ENCODE measurements around the gene TARS2. TPM values are rescaled to one million over a fixed set of nuclear protein-coding genes. Genes with fewer than 3 reads are reported as not detected.

Gene TARS2
- total and polyA plus RNA-seq, 4 donors, result 14.3 to 20.5 (median 14.8) TPM

DNA sequence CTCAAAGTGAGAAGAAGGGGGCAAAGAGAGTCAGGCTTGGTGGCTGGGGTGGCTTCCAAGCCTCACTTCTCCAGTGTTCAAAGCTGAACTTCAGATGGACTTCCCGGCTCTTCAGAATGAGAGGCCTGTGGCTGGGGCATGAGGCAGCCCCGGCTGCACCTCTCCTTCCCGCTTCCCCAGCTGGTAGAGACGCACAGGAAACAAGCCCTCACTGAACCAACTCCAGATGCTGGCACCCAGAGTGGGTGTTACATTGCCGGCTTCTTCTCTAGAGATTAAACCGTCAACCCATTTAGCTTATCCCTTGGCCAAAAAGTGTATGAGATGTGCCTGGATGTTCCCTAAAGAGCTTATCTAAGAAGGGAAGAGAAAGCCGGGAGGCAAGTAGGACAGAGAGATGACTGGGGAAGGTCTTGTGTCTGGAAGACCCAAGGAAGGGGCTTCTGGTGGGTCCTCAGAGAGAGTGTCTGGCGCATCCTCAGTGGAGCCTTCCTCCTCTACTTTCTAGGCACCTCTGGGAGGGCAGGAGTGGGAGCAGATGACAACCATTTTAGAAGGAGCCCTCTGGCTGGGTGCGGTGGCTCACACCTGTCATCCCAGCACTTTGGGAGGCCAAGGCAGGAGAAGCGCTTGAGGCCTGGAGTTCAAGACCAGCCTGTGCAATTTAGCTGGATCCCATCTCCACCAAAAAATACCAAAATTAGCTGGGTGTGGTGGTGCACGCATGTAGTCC lies 64.0 kb downstream of the TARS2 start:
- no peak overlapping the region for H3K4me3 ChIP-seq
- peaks cover 0 to 10% (median 5%) of the 10 kb centered on the region in 4 donors for H3K36me3 ChIP-seq (ENCODE audit: control insufficient read depth in 4 of 4, insufficient read depth in 4 of 4, low read length in 4 of 4)
- H3K27ac ChIP-seq (ENCODE audit: low read depth in 1 of 2, low read length in 1 of 2), result peak overlapping the region; percentile 0 to 80
- 50 to 61% methylated on average over 11 of the region's 11 CpGs for WGBS, 2 donors
- peaks cover 0 to 38% (median 7%) of the 10 kb centered on the region in 5 donors for H3K4me1 ChIP-seq (ENCODE audit: control insufficient read depth in 5 of 5, insufficient read depth in 5 of 5, low read length in 5 of 5)
- peak in 2 of 3 donors; percentile 21 to 35 for DNase-seq
- no peak overlapping the region for H3K9ac ChIP-seq (ENCODE audit: insufficient read depth in 1 of 2, low read length in 2 of 2)
- H3K9me3 ChIP-seq (ENCODE audit: control insufficient read depth in 4 of 4, insufficient read depth in 3 of 4, low read length in 3 of 4), result no peaks in the 10 kb centered on the region
- no peak for ATAC-seq (ENCODE audit: insufficient read depth, low FRiP score)
- TF ChIP-seq CTCF (IDR thresholded peaks at IDR 0.05; ENCODE audit: control extremely low read depth, extremely low read depth), result no peak
- no peaks in the 10 kb centered on the region for H3K27me3 ChIP-seq (ENCODE audit: control insufficient read depth in 3 of 3, insufficient read depth in 3 of 3, low read length in 2 of 3)

- no peak overlapping the region for H3K9ac ChIP-seq (ENCODE audit: insufficient read depth in 1 of 2, low read length in 2 of 2)
- TF ChIP-seq CTCF (IDR thresholded peaks at IDR 0.05; ENCODE audit: control extremely low read depth, extremely low read depth), result no peak
- ATAC-seq (ENCODE audit: insufficient read depth, low FRiP score) (no peak), DNase-seq (no peak)
- H3K27ac ChIP-seq (ENCODE audit: low read depth in 1 of 2, low read length in 1 of 2), result peak overlapping the region; percentile 2 to 80
- no peak overlapping the region for H3K4me3 ChIP-seq
- no peaks in the 10 kb centered on the region for H3K27me3 ChIP-seq (ENCODE audit: control insufficient read depth in 3 of 3, insufficient read depth in 3 of 3, low read length in 2 of 3)
- 0 to 31% methylated on average over 1 of the region's 1 CpG for WGBS, 2 donors
- H3K9me3 ChIP-seq (ENCODE audit: control insufficient read depth in 4 of 4, insufficient read depth in 3 of 4, low read length in 3 of 4), result no peaks in the 10 kb centered on the region
- peaks cover 0 to 10% (median 5%) of the 10 kb centered on the region in 4 donors for H3K36me3 ChIP-seq (ENCODE audit: control insufficient read depth in 4 of 4, insufficient read depth in 4 of 4, low read length in 4 of 4)
- H3K4me1 ChIP-seq (ENCODE audit: control insufficient read depth in 5 of 5, insufficient read depth in 5 of 5, low read length in 5 of 5), result peaks cover 0 to 38% (median 7%) of the 10 kb centered on the region in 5 donors
Measured at GRCh38 chr1:150551784-150552127, 64.5 kb downstream of the TARS2 start.

GRCh38 chr1:150552128-150552910 lies 65.1 kb downstream of the TARS2 start:
- Histone ChIP-seq H3K27me3 (ENCODE audit: control insufficient read depth in 3 of 3, insufficient read depth in 3 of 3, low read length in 2 of 3) (no peaks in the 10 kb centered on the region), H3K36me3 (ENCODE audit: control insufficient read depth in 4 of 4, insufficient read depth in 4 of 4, low read length in 4 of 4) (peaks cover 0 to 15% (median 5%) of the 10 kb centered on the region in 4 donors), H3K4me1 (ENCODE audit: control insufficient read depth in 5 of 5, insufficient read depth in 5 of 5, low read length in 5 of 5) (peaks cover 0 to 38% (median 7%) of the 10 kb centered on the region in 5 donors), H3K27ac (ENCODE audit: low read depth in 1 of 2, low read length in 1 of 2) (peak overlapping the region; percentile 34 to 74), H3K9me3 (ENCODE audit: control insufficient read depth in 4 of 4, insufficient read depth in 3 of 4, low read length in 3 of 4) (no peaks in the 10 kb centered on the region), H3K4me3 (no peak overlapping the region), H3K9ac (ENCODE audit: insufficient read depth in 1 of 2, low read length in 2 of 2) (no peak overlapping the region)
- TF ChIP-seq CTCF (IDR thresholded peaks at IDR 0.05; ENCODE audit: control extremely low read depth, extremely low read depth), result no peak
- 21 to 29% methylated on average over 12 to 13 of the region's 13 CpGs for WGBS, 2 donors
- DNase-seq (peak; percentile 83 to 93 (median 84)), ATAC-seq (ENCODE audit: insufficient read depth, low FRiP score) (peak; percentile 56)

Measured in lung (tissue), 12 donors.